Vagina (tissue), 2 donors: ENCODE measurements around the gene SPACA6. TPM values are rescaled to one million over a fixed set of nuclear protein-coding genes. Genes with fewer than 3 reads are reported as not detected.

Experiments used
- DNase-seq, 2 donors: peaks; one replicate each; pipeline ENCODE4 v3.0.0-alpha.2; 2017; ENCODE audit errors: extremely low spot score in 2 of 2
- H3K27ac ChIP-seq: fragments of 200-600 bp; sonication (generic); one replicate; pipeline ENCODE4 v1.5.1; 2019
- H3K27me3 ChIP-seq: fragments of 200-600 bp; sonication (generic); one replicate; pipeline ENCODE4 v1.5.1; 2019
- H3K36me3 ChIP-seq, 2 donors: fragments of 200-600 bp; sonication (generic); one replicate each; pipeline ENCODE4 v1.5.1; 2017 to 2019
- H3K4me1 ChIP-seq: fragments of 200-600 bp; sonication (generic); one replicate; pipeline ENCODE4 v1.5.1; 2019
- H3K4me3 ChIP-seq, 2 donors: fragments of 200-600 bp; sonication (generic); 1 replicate in 1 of 2; 2 replicates in 1 of 2; pipeline ENCODE4 v1.5.1; 2016 to 2019
- H3K9me3 ChIP-seq: fragments of 200-600 bp; sonication (generic); one replicate; pipeline ENCODE4 v1.5.1; 2019
- CTCF ChIP-seq, 3 experiments: fragments of 450-650 bp in 2 of 3; fragments of 200-600 bp in 1 of 3; sonication (generic) in 1 of 3; IDR thresholded peaks; one replicate each; pipeline ENCODE4 v1.5.1; 2017 to 2019; ENCODE audit warnings: antibody characterized with exemption in 3 of 3, mild to moderate bottlenecking in 2 of 3, moderate library complexity in 2 of 3
- POLR2A ChIP-seq, 2 donors: fragments of 450-650 bp; IDR thresholded peaks; one replicate each; pipeline ENCODE4 v1.6.1; 2017; ENCODE audit warnings: antibody characterized with exemption in 2 of 2, mild to moderate bottlenecking in 2 of 2, moderate library complexity in 2 of 2
- POLR2AphosphoS5 ChIP-seq, 2 donors: sonication (generic); formaldehyde crosslinking; IDR thresholded peaks; one replicate each; pipeline ENCODE4 v1.9.0; 2017; ENCODE audit warnings: antibody characterized with exemption in 2 of 2, mild to moderate bottlenecking in 2 of 2, low read depth in 1 of 2; ENCODE audit not compliant: insufficient read depth in 1 of 2
- intact Hi-C: fragments of 100-400 bp; cut with DNase I; formaldehyde crosslinking; loops from one replicate; pipeline ENCODE4 v1.15.1; 2023
- total RNA-seq: library from RNA; depleted of rRNA; stranded (reverse); fragments of >200 nt; gene quantifications from one replicate; pipeline ENCODE4 v1.2.3, GENCODE V29; 2016

SPACA6 gene
- total RNA-seq, 1 donor from 2014 or later = 53.0 TPM

DNA sequence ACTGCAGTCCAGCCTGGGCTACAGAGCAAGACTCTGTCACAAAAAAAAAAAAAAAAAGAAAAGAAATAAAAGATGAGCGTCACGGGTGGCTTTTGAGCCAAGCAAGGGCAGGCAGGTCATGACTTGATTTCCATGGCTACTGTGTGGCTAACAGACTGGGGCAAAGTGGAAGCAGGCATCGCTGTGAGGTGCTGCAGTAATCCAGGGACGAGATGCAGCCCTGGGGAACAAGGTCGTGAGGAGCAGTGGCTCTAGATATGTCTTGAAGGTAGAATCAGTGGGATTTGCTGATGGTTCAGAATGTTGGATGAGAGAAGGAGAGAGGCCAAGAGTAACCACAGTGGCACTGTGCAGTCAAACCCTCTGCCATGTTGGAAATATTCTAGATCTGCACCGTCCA, 16.4 kb downstream of the SPACA6 start:
- peaks cover 0 to 11% of the 10 kb centered on the region in 2 donors for H3K36me3 ChIP-seq
- intact Hi-C loops = no loop called here
- no peak overlapping the region for H3K4me3 ChIP-seq
- H3K4me1 ChIP-seq = peaks cover 16% of the 10 kb centered on the region
- no peak for TF ChIP-seq POLR2AphosphoS5 (IDR thresholded peaks at IDR 0.05; ENCODE audit: insufficient read depth in 1 of 2, low read depth in 1 of 2)
- TF ChIP-seq CTCF (IDR thresholded peaks at IDR 0.05) = no peak
- no peak for TF ChIP-seq POLR2A (IDR thresholded peaks at IDR 0.05)
- DNase-seq = no peak
- no peaks in the 10 kb centered on the region for H3K9me3 ChIP-seq
- H3K27ac ChIP-seq = no peak overlapping the region
- H3K27me3 ChIP-seq = no peaks in the 10 kb centered on the region

DNA sequence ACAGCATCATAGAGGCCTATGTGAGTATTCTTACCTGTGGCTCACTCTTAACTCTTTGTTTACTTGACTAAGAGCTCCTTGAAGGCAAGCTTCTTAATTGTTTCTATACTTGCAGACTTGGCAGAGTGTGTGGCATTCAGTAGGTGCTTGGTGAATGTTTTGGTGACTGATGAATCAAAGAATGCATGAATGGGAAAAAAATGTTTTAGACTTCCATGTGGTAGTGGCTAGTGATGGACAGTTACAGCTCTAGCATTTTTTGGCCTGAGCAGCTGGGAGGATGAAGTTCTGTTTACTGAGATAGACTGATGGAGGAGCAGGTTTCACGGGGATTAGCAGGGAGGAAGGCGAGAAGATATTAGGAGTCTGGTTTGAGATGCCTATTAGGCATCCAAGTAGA, 17.0 kb downstream of the SPACA6 start:
- peaks cover 0 to 10% of the 10 kb centered on the region in 2 donors for H3K36me3 ChIP-seq
- no peak overlapping the region for H3K4me3 ChIP-seq
- no peaks in the 10 kb centered on the region for H3K27me3 ChIP-seq
- no peak for TF ChIP-seq POLR2A (IDR thresholded peaks at IDR 0.05)
- no peak for TF ChIP-seq POLR2AphosphoS5 (IDR thresholded peaks at IDR 0.05; ENCODE audit: insufficient read depth in 1 of 2, low read depth in 1 of 2)
- TF ChIP-seq CTCF (IDR thresholded peaks at IDR 0.05) = no peak
- H3K9me3 ChIP-seq = no peaks in the 10 kb centered on the region
- no peak overlapping the region for H3K27ac ChIP-seq
- peaks cover 11% of the 10 kb centered on the region for H3K4me1 ChIP-seq
- DNase-seq = no peak
- intact Hi-C loops = no loop called here

DNA sequence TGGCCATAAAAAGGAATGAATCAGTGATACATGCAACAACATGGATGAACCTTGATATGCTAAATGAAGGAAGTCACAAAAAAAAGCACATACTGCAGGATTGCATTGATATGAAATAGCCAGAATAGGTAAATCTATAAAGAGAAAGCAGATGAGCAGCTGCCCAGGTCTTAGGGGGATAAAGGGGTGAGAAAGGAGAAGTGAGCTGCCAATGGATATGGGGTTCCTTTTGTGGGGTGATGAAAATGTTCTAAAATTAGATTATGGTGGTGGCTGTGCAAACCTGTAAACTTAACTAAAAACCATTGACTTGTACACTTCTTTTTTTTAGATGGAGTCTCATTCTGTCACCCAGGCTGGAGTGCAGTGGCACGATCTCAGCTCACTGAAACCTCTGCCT, 18.6 kb downstream of the SPACA6 start:
- Histone ChIP-seq H3K36me3 (no peaks in the 10 kb centered on the region), H3K9me3 (no peaks in the 10 kb centered on the region), H3K27ac (no peak overlapping the region), H3K4me3 (no peak overlapping the region), H3K27me3 (no peaks in the 10 kb centered on the region), H3K4me1 (no peaks in the 10 kb centered on the region)
- intact Hi-C loops = no loop called here
- no peak for DNase-seq
- TF ChIP-seq CTCF (IDR thresholded peaks at IDR 0.05) (no peak), POLR2A (IDR thresholded peaks at IDR 0.05) (no peak), POLR2AphosphoS5 (IDR thresholded peaks at IDR 0.05; ENCODE audit: insufficient read depth in 1 of 2, low read depth in 1 of 2) (no peak)

- Histone ChIP-seq H3K27ac (no peak overlapping the region), H3K4me1 (no peaks in the 10 kb centered on the region), H3K4me3 (no peak overlapping the region), H3K9me3 (no peaks in the 10 kb centered on the region), H3K27me3 (no peaks in the 10 kb centered on the region), H3K36me3 (no peaks in the 10 kb centered on the region)
- no peak for DNase-seq
- intact Hi-C loops = no loop called here
- TF ChIP-seq POLR2AphosphoS5 (IDR thresholded peaks at IDR 0.05; ENCODE audit: insufficient read depth in 1 of 2, low read depth in 1 of 2) = no peak
- no peak for TF ChIP-seq POLR2A (IDR thresholded peaks at IDR 0.05)
- TF ChIP-seq CTCF (IDR thresholded peaks at IDR 0.05) = no peak
Observed at GRCh38 chr19:51712461-51713081, 19.4 kb downstream of the SPACA6 start.
